MM.1S (cell line): ENCODE results near the gene ABCA9.

Source experiments
- DNase-seq: peaks from one replicate; pipeline ENCODE4 v3.0.0-alpha.2; 2015
- H2AFZ ChIP-seq: fragments of 300-600 bp; sonication (generic); 2 replicates; pipeline ENCODE4 v1.6.0; 2016; ENCODE audit warnings: antibody characterized with exemption, low read length
- H3F3A ChIP-seq: fragments of 300-600 bp; sonication (generic); 2 replicates; pipeline ENCODE4 v1.6.1; 2016; ENCODE audit warnings: mild to moderate bottlenecking, antibody characterized with exemption, low read length, moderate library complexity, mixed read lengths; ENCODE audit not compliant: insufficient read depth
- H3K27ac ChIP-seq: fragments of 300-600 bp; sonication (generic); 2 replicates; pipeline ENCODE4 v1.5.1; 2016; ENCODE audit warnings: mild to moderate bottlenecking, low read length
- H3K27me3 ChIP-seq: fragments of 300-600 bp; sonication (generic); replicated peaks from 2 replicates; pipeline ENCODE4 v1.6.0; 2016; ENCODE audit warnings: low read length; ENCODE audit not compliant: insufficient read depth
- H3K36me3 ChIP-seq: fragments of 300-600 bp; sonication (generic); replicated peaks from 2 replicates; pipeline ENCODE4 v1.6.1; 2016; ENCODE audit warnings: mild to moderate bottlenecking, low read length, mixed read lengths; ENCODE audit not compliant: insufficient read depth
- H3K4me1 ChIP-seq: fragments of 300-600 bp; sonication (generic); 2 replicates; pipeline ENCODE4 v1.6.1; 2016; ENCODE audit warnings: low read length, mixed read lengths
- H3K4me2 ChIP-seq: fragments of 300-600 bp; sonication (generic); 2 replicates; pipeline ENCODE4 v1.6.0; 2016; ENCODE audit warnings: low read depth, low read length
- H3K4me3 ChIP-seq: fragments of 300-600 bp; sonication (generic); 2 replicates; pipeline ENCODE4 v1.5.1; 2016; ENCODE audit warnings: low read length, mixed read lengths
- H3K79me2 ChIP-seq: fragments of 300-600 bp; sonication (generic); 2 replicates; pipeline ENCODE4 v1.6.1; 2016; ENCODE audit warnings: mixed run types, low read length, mixed read lengths
- H3K9ac ChIP-seq: fragments of 300-600 bp; sonication (generic); 2 replicates; pipeline ENCODE4 v1.6.1; 2016; ENCODE audit warnings: low read length, mixed read lengths
- H3K9me2 ChIP-seq: fragments of 300-600 bp; sonication (generic); replicated peaks from 2 replicates; pipeline ENCODE4 v1.6.1; 2016; ENCODE audit warnings: mild to moderate bottlenecking, low read length, mixed read lengths; ENCODE audit not compliant: insufficient read depth
- H3K9me3 ChIP-seq: fragments of 300-600 bp; sonication (generic); replicated peaks from 2 replicates; pipeline ENCODE4 v1.6.1; 2016; ENCODE audit warnings: mild to moderate bottlenecking, low read length, mixed read lengths; ENCODE audit not compliant: insufficient read depth
- H4K20me1 ChIP-seq: fragments of 300-600 bp; sonication (generic); 2 replicates; pipeline ENCODE4 v1.6.1; 2016; ENCODE audit warnings: mild to moderate bottlenecking, low read length, moderate library complexity, mixed read lengths; ENCODE audit not compliant: insufficient read depth
- EZH2 ChIP-seq: fragments of 300-600 bp; sonication (generic); optimal IDR thresholded peaks from 2 replicates; pipeline ENCODE3; 2017; ENCODE audit warnings: low read depth, mild to moderate bottlenecking, antibody characterized with exemption, low read length, mixed read lengths
- EZH2phosphoT487 ChIP-seq: fragments of 300-600 bp; sonication (generic); IDR thresholded peaks from 2 replicates; pipeline ENCODE4 v1.6.1; 2018; ENCODE audit warnings: antibody characterized with exemption, low read length
- TF ChIP-seq, protein P1 (sequence below): fragments of 300-600 bp; sonication (generic); IDR thresholded peaks from 2 replicates; pipeline ENCODE4 v1.5.1; 2016; ENCODE audit warnings: antibody characterized with exemption, low read length, mixed read lengths

The ABCA9 gene

GRCh38 chr17:69058165-69058564 is 2.6 kb downstream of the ABCA9 start:
- DNase-seq: no peak

GRCh38 chr17:69057280-69057679 is 3.4 kb downstream of the ABCA9 start:
- no peak for TF ChIP-seq EZH2phosphoT487
- TF ChIP-seq, protein P1, sequence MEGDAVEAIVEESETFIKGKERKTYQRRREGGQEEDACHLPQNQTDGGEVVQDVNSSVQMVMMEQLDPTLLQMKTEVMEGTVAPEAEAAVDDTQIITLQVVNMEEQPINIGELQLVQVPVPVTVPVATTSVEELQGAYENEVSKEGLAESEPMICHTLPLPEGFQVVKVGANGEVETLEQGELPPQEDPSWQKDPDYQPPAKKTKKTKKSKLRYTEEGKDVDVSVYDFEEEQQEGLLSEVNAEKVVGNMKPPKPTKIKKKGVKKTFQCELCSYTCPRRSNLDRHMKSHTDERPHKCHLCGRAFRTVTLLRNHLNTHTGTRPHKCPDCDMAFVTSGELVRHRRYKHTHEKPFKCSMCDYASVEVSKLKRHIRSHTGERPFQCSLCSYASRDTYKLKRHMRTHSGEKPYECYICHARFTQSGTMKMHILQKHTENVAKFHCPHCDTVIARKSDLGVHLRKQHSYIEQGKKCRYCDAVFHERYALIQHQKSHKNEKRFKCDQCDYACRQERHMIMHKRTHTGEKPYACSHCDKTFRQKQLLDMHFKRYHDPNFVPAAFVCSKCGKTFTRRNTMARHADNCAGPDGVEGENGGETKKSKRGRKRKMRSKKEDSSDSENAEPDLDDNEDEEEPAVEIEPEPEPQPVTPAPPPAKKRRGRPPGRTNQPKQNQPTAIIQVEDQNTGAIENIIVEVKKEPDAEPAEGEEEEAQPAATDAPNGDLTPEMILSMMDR: no peak
- TF ChIP-seq EZH2: no peak
- no peaks in the 10 kb centered on the region for H3K27me3 ChIP-seq
- no peaks in the 10 kb centered on the region for H3F3A ChIP-seq
- no peaks in the 10 kb centered on the region for H3K4me1 ChIP-seq
- no peaks in the 10 kb centered on the region for H3K9me2 ChIP-seq
- DNase-seq: no peak
- H3K4me3 ChIP-seq: no peak overlapping the region
- H3K9me3 ChIP-seq: no peaks in the 10 kb centered on the region
- H3K79me2 ChIP-seq: no peaks in the 10 kb centered on the region
- no peak overlapping the region for H3K4me2 ChIP-seq
- H4K20me1 ChIP-seq: no peaks in the 10 kb centered on the region
- H3K27ac ChIP-seq: no peak overlapping the region
- H2AFZ ChIP-seq: no peak overlapping the region
- no peak overlapping the region for H3K9ac ChIP-seq
- no peaks in the 10 kb centered on the region for H3K36me3 ChIP-seq

More at GRCh38 chr17:69058165-69058564, 2.6 kb downstream of the ABCA9 start:
- no peaks in the 10 kb centered on the region for H3K9me3 ChIP-seq
- no peaks in the 10 kb centered on the region for H3K9me2 ChIP-seq
- H3K36me3 ChIP-seq: no peaks in the 10 kb centered on the region
- H3K27ac ChIP-seq: no peak overlapping the region
- H3K27me3 ChIP-seq: no peaks in the 10 kb centered on the region
- H3K4me1 ChIP-seq: no peaks in the 10 kb centered on the region
- H3K4me2 ChIP-seq: no peak overlapping the region
- TF ChIP-seq EZH2: no peak
- TF ChIP-seq, protein P1: peak; percentile 11; the same call in 1 of the 2 replicates
- H4K20me1 ChIP-seq: no peaks in the 10 kb centered on the region
- H3K4me3 ChIP-seq: no peak overlapping the region
- H3K79me2 ChIP-seq: no peaks in the 10 kb centered on the region
- no peak overlapping the region for H3K9ac ChIP-seq
- H2AFZ ChIP-seq: no peak overlapping the region
- no peaks in the 10 kb centered on the region for H3F3A ChIP-seq

- no peak overlapping the region for H3K4me2 ChIP-seq
- no peak overlapping the region for H3K9ac ChIP-seq
- H3K27me3 ChIP-seq: no peaks in the 10 kb centered on the region
- H3K4me3 ChIP-seq: no peak overlapping the region
- no peaks in the 10 kb centered on the region for H3K4me1 ChIP-seq
- no peaks in the 10 kb centered on the region for H4K20me1 ChIP-seq
- no peaks in the 10 kb centered on the region for H3K9me3 ChIP-seq
- no peaks in the 10 kb centered on the region for H3K79me2 ChIP-seq
- no peaks in the 10 kb centered on the region for H3F3A ChIP-seq
- no peak overlapping the region for H3K27ac ChIP-seq
- no peak for DNase-seq
- H3K9me2 ChIP-seq: no peaks in the 10 kb centered on the region
- TF ChIP-seq, protein P1: no peak
- TF ChIP-seq EZH2phosphoT487: no peak
- TF ChIP-seq EZH2: no peak
- H2AFZ ChIP-seq: no peak overlapping the region
- H3K36me3 ChIP-seq: no peaks in the 10 kb centered on the region
Observed at GRCh38 chr17:69056179-69056823, 4.4 kb downstream of the ABCA9 start.
